HEK293 (cell line): ENCODE measurements around the gene HTT.

Experiments
- ATF2 ChIP-seq: fragments of 450-650 bp; formaldehyde crosslinking; IDR thresholded peaks from 2 replicates; pipeline ENCODE4 v1.5.1; 2016; ENCODE audit warnings: missing biosample characterization, missing genetic modification characterization, low read depth
- ZNF138 ChIP-seq: fragments of 450-650 bp; formaldehyde crosslinking; IDR thresholded peaks from 2 replicates; pipeline ENCODE4 v1.5.1; 2016; ENCODE audit warnings: missing biosample characterization, missing genetic modification characterization, borderline replicate concordance
- ZNF426 ChIP-seq: fragments of 450-650 bp; formaldehyde crosslinking; IDR thresholded peaks from 2 replicates; pipeline ENCODE4 v1.5.1; 2017; ENCODE audit warnings: missing biosample characterization, missing genetic modification characterization, mild to moderate bottlenecking, inconsistent platforms, moderate library complexity
- ZNF510 ChIP-seq: fragments of 450-650 bp; formaldehyde crosslinking; IDR thresholded peaks from 2 replicates; pipeline ENCODE4 v1.5.1; 2018; ENCODE audit warnings: mild to moderate bottlenecking, missing genetic modification characterization, missing biosample characterization; ENCODE audit not compliant: insufficient replicate concordance
- ZNF518A ChIP-seq: fragments of 450-650 bp; formaldehyde crosslinking; conservative IDR thresholded peaks from 2 replicates; pipeline ENCODE4 v1.5.1; 2016; ENCODE audit warnings: low read depth, missing biosample characterization, missing genetic modification characterization
- ZNF76 ChIP-seq: fragments of 450-650 bp; formaldehyde crosslinking; IDR thresholded peaks from 2 replicates; pipeline ENCODE4; 2016; ENCODE audit warnings: low read depth, missing biosample characterization, missing genetic modification characterization, borderline replicate concordance
- TF ChIP-seq, protein P1 (sequence below): fragments of 450-650 bp; formaldehyde crosslinking; IDR thresholded peaks from 2 replicates; pipeline ENCODE4 v1.5.1; 2016; ENCODE audit warnings: missing biosample characterization, missing genetic modification characterization
- TF ChIP-seq, protein P2 (sequence below): fragments of 450-650 bp; formaldehyde crosslinking; IDR thresholded peaks from 2 replicates; pipeline ENCODE4 v1.5.1; 2016; ENCODE audit warnings: missing biosample characterization, missing genetic modification characterization
- TF ChIP-seq, protein P3 (sequence below): fragments of 450-650 bp; formaldehyde crosslinking; IDR thresholded peaks from 2 replicates; pipeline ENCODE4 v1.5.1; 2016; ENCODE audit warnings: missing biosample characterization, missing genetic modification characterization

- TF ChIP-seq ZNF510 (no peak), ZNF426 (no peak), ATF2 (tag by site-specific recombination) (no peak), ZNF138 (no peak), ZNF76 (tag by site-specific recombination) (no peak), ZNF518A (tag by site-specific recombination) (no peak)
- TF ChIP-seq, protein P1, sequence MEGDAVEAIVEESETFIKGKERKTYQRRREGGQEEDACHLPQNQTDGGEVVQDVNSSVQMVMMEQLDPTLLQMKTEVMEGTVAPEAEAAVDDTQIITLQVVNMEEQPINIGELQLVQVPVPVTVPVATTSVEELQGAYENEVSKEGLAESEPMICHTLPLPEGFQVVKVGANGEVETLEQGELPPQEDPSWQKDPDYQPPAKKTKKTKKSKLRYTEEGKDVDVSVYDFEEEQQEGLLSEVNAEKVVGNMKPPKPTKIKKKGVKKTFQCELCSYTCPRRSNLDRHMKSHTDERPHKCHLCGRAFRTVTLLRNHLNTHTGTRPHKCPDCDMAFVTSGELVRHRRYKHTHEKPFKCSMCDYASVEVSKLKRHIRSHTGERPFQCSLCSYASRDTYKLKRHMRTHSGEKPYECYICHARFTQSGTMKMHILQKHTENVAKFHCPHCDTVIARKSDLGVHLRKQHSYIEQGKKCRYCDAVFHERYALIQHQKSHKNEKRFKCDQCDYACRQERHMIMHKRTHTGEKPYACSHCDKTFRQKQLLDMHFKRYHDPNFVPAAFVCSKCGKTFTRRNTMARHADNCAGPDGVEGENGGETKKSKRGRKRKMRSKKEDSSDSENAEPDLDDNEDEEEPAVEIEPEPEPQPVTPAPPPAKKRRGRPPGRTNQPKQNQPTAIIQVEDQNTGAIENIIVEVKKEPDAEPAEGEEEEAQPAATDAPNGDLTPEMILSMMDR = no peak
- TF ChIP-seq, protein P2, sequence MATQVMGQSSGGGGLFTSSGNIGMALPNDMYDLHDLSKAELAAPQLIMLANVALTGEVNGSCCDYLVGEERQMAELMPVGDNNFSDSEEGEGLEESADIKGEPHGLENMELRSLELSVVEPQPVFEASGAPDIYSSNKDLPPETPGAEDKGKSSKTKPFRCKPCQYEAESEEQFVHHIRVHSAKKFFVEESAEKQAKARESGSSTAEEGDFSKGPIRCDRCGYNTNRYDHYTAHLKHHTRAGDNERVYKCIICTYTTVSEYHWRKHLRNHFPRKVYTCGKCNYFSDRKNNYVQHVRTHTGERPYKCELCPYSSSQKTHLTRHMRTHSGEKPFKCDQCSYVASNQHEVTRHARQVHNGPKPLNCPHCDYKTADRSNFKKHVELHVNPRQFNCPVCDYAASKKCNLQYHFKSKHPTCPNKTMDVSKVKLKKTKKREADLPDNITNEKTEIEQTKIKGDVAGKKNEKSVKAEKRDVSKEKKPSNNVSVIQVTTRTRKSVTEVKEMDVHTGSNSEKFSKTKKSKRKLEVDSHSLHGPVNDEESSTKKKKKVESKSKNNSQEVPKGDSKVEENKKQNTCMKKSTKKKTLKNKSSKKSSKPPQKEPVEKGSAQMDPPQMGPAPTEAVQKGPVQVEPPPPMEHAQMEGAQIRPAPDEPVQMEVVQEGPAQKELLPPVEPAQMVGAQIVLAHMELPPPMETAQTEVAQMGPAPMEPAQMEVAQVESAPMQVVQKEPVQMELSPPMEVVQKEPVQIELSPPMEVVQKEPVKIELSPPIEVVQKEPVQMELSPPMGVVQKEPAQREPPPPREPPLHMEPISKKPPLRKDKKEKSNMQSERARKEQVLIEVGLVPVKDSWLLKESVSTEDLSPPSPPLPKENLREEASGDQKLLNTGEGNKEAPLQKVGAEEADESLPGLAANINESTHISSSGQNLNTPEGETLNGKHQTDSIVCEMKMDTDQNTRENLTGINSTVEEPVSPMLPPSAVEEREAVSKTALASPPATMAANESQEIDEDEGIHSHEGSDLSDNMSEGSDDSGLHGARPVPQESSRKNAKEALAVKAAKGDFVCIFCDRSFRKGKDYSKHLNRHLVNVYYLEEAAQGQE (tag by site-specific recombination) = no peak
- TF ChIP-seq, protein P3, sequence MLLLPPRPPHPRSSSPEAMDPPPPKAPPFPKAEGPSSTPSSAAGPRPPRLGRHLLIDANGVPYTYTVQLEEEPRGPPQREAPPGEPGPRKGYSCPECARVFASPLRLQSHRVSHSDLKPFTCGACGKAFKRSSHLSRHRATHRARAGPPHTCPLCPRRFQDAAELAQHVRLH = no peak
Observed at GRCh38 chr4:3241898-3242524, 167.5 kb downstream of the HTT start.
